GM19455 (cell line): ENCODE data around the gene KPNA1.

Source experiments
- ATAC-seq: cut with Tn5 transposase; IDR thresholded peaks from one replicate; pipeline ENCODE4 v1.9.1; 2021; ENCODE audit not compliant: unreplicated experiment

The KPNA1 gene

GRCh38 chr3:122514123-122515019, at the start of gene KPNA1:
Gene KPNA1 (minus strand): TSS chr3:122514939. CDS start chr3:122496565, 18,374 bp downstream.
- ATAC-seq, result peak; percentile 88

GRCh38 chr3:122564155-122564912, 49.6 kb upstream of the KPNA1 start, which contains the start of the genes DTX3L and PARP9:
Gene DTX3L (plus strand): TSS chr3:122564338. CDS start chr3:122564427, 89 bp downstream.
Gene PARP9 (minus strand): TSS chr3:122564300. CDS start chr3:122559620, 4,680 bp downstream.
- ATAC-seq, result peak; percentile 65

DNA sequence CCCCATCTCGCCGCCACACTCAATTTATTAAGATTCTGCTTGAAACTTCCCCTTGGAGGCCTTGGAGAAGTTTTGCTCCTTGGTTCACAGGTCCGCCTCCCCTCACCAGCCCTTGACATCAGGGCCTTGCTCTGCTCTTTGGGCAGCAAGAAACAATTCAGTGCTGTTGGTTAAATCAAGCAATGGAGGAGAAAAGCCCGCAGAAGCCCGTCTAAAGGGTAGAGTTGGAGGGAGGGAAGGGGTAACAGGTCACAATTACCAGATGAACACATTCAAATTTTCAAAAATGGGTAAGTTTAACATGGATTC, 48.9 kb upstream of the KPNA1 start:
- ATAC-seq, result peak; percentile 11

DNA sequence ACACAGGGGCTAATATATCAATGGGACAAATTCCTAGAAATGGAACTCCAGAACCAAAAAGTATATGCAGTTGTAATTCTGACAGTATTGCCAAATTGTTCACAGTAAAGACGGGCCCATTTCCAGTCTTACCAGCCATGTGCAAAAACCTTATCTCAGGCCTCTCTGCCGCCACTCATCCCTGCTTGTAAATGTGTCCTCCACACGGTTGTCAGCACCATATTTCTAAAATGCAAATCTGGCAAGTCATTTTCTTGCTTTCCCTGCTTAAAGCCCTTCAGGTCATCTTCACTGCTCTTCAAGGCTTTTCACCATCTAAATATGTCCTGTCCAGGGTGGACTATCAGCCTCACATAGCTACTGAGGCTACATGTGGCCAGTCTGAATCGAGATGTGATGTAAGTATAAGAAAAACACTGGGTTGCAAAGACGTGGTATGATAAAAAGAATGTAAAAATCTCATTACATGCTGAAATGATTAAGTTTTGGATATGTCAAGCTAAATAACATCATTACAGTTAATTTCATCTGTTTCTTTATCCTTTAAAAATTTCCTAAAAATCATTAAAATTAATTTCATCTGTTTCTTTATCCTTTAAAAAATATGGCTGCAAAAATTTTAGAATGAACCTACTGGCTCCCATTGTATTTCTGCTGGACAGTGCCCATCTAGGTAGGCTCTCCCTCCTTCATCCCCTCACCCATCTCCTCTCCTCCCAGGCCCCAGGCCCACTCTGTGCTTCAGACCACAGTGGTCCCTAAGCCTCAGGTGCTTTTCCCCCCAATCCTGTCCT, 48.4 kb upstream of the KPNA1 start:
- ATAC-seq, result no peak

- no peak for ATAC-seq
Measured at GRCh38 chr3:122560680-122561079, 45.9 kb upstream of the KPNA1 start.

DNA sequence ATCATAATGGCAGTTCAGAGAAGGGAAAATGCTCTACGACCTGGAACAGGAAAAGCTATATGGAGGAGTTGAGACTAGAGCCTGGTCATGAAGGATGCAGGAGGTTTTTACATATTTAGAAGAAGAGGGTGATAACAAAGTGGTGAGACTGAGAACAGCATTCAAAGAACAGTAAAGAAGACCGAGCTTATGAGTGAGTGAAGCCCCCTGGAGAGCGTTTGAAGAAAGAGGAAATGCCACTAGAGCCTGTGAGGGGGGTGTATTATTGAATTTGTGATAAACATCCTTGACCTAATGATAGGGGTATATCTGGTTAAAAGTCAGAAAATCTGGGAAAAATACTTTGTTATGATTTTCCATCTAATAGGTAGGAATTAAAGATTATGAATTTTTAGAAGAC, 45.2 kb upstream of the KPNA1 start:
- ATAC-seq, result no peak

DNA sequence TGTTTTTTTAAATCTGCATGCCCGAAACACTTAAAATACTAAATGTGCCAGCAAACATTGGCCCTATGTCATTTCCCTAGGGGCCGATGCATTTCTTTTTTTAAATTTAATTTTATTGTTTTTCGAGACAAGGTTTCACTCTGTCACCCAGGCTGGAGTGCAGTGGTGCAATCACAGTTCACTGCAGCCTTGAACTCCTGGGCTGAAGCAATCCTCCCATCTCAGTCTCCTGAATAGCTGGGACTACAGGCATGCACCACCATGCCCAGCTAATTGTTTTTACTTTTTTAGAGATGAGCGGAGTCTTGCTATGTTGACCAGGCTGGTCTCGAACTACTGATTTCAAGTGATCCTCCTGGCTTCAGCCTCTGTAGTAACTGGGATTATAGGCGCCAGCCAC, 43.9 kb upstream of the KPNA1 start:
- no peak for ATAC-seq

DNA sequence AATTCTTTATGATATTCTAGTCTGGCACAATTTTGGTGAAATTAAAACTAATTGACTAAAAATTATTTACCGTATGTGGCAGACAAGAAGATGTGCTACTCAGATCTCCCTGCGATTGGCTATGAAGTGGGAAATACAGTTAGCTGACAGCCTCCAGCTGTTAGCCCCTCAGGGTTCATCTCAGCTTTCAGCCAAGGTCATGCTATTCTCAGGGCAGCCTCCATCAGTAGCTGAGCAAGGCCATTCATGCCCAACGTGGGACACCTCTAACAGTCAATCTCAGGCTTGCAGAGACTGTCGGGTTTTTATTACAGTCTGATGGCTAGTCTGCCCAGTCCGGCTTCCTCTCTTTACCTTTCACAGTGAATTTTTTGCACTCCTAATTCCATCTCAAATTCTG, 42.6 kb upstream of the KPNA1 start:
- no peak for ATAC-seq

- no peak for ATAC-seq
Measured at GRCh38 chr3:122555275-122556071, 40.7 kb upstream of the KPNA1 start.

DNA sequence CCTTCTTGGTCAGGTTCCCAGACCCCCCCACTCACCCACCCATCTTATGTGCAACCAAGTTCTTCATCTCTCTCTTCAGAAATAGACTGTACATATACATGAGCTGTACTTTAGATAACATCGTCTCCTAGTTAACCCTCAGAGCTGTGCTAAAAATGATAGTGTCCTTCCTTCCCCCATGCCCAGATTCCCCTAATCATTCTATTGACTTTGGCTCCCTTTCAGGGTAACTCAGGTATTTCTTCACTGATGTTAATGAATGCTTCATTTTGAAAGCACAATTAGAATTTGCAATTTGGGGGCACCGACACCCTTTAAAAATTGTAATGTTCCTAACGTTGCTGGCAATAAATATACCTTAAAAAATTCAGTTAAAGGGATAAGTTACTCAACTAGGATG, 38.4 kb upstream of the KPNA1 start:
- no peak for ATAC-seq

DNA sequence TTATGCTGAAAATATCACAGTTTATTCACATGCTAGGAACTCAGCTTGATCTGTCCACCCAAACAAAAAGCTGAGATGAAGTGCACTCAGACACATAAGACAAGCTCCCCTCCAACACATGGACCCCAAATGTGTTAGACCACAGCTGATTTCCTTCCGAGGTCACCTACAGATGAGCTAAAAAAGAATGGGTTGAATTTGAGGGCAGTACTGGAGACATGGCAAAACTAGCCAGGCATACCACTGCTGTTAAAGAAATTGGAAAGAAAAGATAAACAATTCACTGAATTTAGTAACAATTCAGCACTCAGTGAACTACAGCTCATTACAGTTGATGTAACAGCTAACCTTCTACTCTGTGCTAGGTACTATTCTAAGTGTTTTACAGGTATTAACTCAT, 33.9 kb upstream of the KPNA1 start:
- no peak for ATAC-seq

- ATAC-seq, result no peak
Measured at GRCh38 chr3:122548076-122548475, 33.3 kb upstream of the KPNA1 start.

DNA sequence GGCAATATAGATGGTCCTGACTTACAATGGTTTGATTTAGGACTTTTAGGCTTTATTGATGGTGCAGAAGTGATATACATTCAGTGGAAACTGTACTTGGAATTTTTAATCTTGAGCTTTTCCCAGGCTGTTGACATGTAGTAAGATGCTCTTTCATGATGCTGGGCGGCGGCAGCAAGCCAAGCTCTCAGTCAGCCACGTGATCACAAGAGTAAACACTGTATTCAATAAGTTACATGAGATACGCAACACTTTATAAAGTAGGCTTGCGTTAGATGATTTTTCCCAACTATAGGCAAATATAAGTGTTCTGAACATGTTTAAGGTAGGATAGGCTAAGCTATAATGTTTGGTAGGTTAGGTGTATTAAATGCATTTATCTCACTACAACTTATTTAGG, 31.4 kb upstream of the KPNA1 start:
- no peak for ATAC-seq

GRCh38 chr3:122538956-122539490, 24.3 kb upstream of the KPNA1 start:
- ATAC-seq, result no peak

GRCh38 chr3:122536632-122537001, 21.9 kb upstream of the KPNA1 start:
- no peak for ATAC-seq

GRCh38 chr3:122535964-122536631, 21.4 kb upstream of the KPNA1 start:
- no peak for ATAC-seq

- ATAC-seq, result peak; percentile 100
Measured at GRCh38 chr3:122533931-122534334, 19.2 kb upstream of the KPNA1 start.

DNA sequence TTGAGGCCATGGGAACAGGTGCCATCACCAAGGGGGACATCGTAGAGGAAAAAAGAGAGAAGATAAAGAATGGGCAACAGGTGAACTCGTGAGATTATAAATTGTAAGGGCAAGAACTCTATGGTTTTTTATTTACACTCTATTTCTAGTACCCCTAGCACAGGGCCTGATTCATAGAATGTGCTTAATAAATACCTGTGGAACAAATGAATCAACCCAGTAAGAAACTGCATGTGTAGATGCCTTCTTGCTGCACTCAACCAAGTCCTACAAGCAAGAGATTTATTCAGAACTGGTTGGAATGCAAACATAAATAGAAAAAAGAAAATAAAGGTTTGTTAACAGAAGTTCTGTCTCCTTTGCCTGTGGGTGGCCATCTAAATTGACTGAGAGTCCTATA, 18.7 kb upstream of the KPNA1 start:
- peak; percentile 15 for ATAC-seq

DNA sequence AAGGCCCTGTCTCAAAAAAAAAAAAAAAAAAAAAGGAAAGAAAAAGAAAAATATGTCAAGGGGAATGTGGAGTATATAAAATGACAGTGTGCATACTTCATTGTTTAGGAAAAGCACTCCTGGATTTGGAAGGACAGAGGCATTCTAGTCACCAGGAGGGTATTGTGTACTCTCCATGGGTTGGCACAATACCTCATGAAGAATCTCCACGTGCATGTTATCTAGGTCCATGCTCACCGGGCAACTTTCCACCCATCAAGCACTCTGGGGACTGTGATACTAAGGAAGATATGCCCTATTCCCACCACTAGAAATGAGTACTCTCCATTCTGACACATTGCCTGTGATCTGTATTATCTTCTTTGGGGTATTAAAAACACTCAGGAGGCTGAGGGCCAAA, 15.4 kb upstream of the KPNA1 start:
- no peak for ATAC-seq

DNA sequence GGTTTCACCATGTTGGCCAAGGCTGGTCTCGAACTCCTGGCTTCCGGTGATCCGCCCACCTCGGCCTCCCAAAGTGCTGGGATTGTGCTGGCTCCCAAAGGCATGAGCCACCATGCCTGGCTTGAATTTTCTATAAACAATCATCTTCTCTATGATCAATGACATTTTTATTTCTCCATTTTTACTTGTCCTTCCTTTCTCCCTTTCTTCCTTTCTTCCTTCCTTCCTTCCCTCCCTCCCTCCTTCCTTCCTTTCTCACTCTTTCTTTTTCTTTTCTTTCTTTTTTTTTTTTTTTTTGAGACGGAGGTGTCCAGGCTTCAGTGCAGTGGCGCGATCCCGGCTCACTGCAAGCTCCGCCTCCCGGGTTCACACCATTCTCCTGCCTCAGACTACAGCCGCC, 8.6 kb upstream of the KPNA1 start:
- no peak for ATAC-seq
